Measurements from ENCODE around the gene PAM.

DNA sequence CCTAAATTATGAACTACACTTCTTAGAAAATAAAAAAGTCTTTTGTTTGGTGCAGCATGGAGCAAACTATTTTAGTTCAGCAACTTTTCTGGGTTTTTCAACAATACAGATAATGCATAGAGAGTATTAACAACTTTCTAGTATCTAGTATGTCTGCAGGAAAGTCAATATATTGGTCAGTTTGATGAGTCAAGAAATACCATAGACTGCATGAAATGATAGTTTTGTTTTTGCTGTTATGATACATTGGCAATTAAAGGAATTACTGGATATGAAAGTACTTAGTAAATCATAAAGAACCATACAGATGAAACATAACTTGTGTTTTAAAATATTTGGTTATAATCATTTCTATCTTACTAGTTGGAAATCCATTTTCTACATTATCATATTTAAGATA is 191.3 kb downstream of the PAM start:
- TF ChIP-seq POLR2A (IDR thresholded peaks at IDR 0.05; ENCODE audit: low read depth, low read length) (no peak), SPI1 (IDR thresholded peaks at IDR 0.05; ENCODE audit: low read depth, low read length) (no peak)

All from GM12891 (cell line).